Raji (cell line): ENCODE results near the gene IGF1R.

Source experiments
- POLR2A ChIP-seq: IDR thresholded peaks from 2 replicates; pipeline ENCODE4 v1.6.1; 2011; ENCODE audit warnings: low read depth, low read length, control low read depth; ENCODE audit not compliant: insufficient read depth

The IGF1R gene

GRCh38 chr15:98643115-98643514 lies 5.2 kb upstream of the IGF1R start:
- no peak for TF ChIP-seq POLR2A

GRCh38 chr15:98646546-98647025 lies 1.8 kb upstream of the IGF1R start:
- TF ChIP-seq POLR2A = no peak

- TF ChIP-seq POLR2A = no peak
Measured at GRCh38 chr15:98647026-98647773, 1.1 kb upstream of the IGF1R start.

- TF ChIP-seq POLR2A = no peak
Measured at GRCh38 chr15:98648654-98649471, 524 bp downstream of the IGF1R start.

GRCh38 chr15:98649472-98650416 lies 1.4 kb downstream of the IGF1R start:
- TF ChIP-seq POLR2A = no peak

- TF ChIP-seq POLR2A = no peak
Measured at GRCh38 chr15:98650417-98651035, 2.2 kb downstream of the IGF1R start.

GRCh38 chr15:98651036-98651481 lies 2.7 kb downstream of the IGF1R start:
- no peak for TF ChIP-seq POLR2A

GRCh38 chr15:98651581-98652220 lies 3.4 kb downstream of the IGF1R start:
- TF ChIP-seq POLR2A = no peak

GRCh38 chr15:98653686-98654085 lies 5.3 kb downstream of the IGF1R start:
- TF ChIP-seq POLR2A = no peak

GRCh38 chr15:98654790-98655360 lies 6.5 kb downstream of the IGF1R start:
- TF ChIP-seq POLR2A = no peak

- no peak for TF ChIP-seq POLR2A
Measured at GRCh38 chr15:98655732-98656131, 7.4 kb downstream of the IGF1R start.

GRCh38 chr15:98657721-98658120 lies 9.4 kb downstream of the IGF1R start:
- TF ChIP-seq POLR2A = no peak

- TF ChIP-seq POLR2A = no peak
Measured at GRCh38 chr15:98658831-98659699, 10.7 kb downstream of the IGF1R start.
